ENCODE measurements around the gene WDR13. TPM values are rescaled to one million over a fixed set of nuclear protein-coding genes. Genes with fewer than 3 reads are reported as not detected.

The WDR13 gene
- total RNA-seq, 1 experiment from 2014 or later, result 28.0 TPM

- TF ChIP-seq CDX4 (CRISPR knock-in tag; IDR thresholded peaks at IDR 0.05; ENCODE audit: borderline replicate concordance) (no peak), FOXK1 (CRISPR knock-in tag; IDR thresholded peaks at IDR 0.05) (peak; percentile 80), AR (CRISPR knock-in tag; IDR thresholded peaks at IDR 0.05) (no peak; the same call in 1 of the 2 replicates), ZNF532 (CRISPR knock-in tag; IDR thresholded peaks at IDR 0.05; ENCODE audit: borderline replicate concordance) (peak; percentile 64; the same call in 1 of the 2 replicates), HMGXB4 (CRISPR knock-in tag; IDR thresholded peaks at IDR 0.05) (0 out of 2 replicates have a peak, but pooled peaks have one; percentile 35), GRHL2 (CRISPR knock-in tag; IDR thresholded peaks at IDR 0.05; ENCODE audit: insufficient replicate concordance, severe bottlenecking) (no peak), USF2 (CRISPR knock-in tag; IDR thresholded peaks at IDR 0.05) (peak; percentile 57; the same call in 1 of the 2 replicates), NFATC4 (CRISPR knock-in tag; IDR thresholded peaks at IDR 0.05) (no peak), PREB (CRISPR knock-in tag; IDR thresholded peaks at IDR 0.05; ENCODE audit: borderline replicate concordance) (no peak), ATF6 (CRISPR knock-in tag; IDR thresholded peaks at IDR 0.05) (no peak)
Measured at GRCh38 chrX:48574270-48575266, 22.7 kb upstream of the WDR13 start, which contains the start of gene RBM3 (continued).
